Measurements from ENCODE around the gene KIAA1217.

The KIAA1217 gene

DNA sequence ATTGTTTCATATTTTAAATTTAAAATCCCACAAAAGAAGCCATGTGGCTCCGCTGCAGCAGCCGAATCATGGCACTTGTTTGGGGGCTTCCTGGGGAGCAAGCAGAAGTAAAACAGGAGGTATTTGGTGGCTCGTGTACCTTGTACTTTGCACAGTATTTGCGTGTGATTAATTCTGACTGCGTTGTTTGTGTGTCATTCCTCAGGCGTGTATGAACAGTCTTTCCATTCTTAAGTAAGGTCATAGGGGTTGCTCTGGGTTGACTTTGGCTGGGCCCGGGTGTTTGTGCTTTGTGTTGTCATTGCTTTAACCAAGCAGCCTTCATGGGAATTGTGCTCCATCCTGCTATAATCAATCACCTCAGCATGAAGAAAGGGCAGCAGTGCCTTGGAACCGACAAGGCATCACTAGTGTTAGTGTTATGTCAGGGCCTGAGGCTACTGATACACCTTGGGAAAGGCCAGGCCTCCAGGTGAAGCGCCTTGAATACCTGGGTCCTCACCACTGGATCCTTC is 332.4 kb downstream of the KIAA1217 start:
- Histone ChIP-seq H3K23ac (ENCODE audit: low read depth, low read length, poor library complexity) (no peak overlapping the region), H3K14ac (ENCODE audit: low read length) (no peak overlapping the region), H3K27ac (replicated peaks; ENCODE audit: low read length) (no peak overlapping the region), H2AFZ (ENCODE audit: low read length) (no peak overlapping the region), H2BK120ac (ENCODE audit: low read depth, low read length) (no peak overlapping the region), H2AK5ac (ENCODE audit: low read depth, low read length) (no peak overlapping the region), H3K4me3 (ENCODE audit: low read length in 2 of 2) (no peak overlapping the region), H3K4me1 (ENCODE audit: control insufficient read depth in 2 of 2, insufficient read depth in 1 of 2, low read depth in 1 of 2, low read length in 2 of 2) (no peaks in the 10 kb centered on the region), H3K9me3 (replicated peaks in 1 of 2; ENCODE audit: control insufficient read depth in 2 of 2, insufficient read depth in 1 of 2, low read depth in 1 of 2, low read length in 2 of 2) (no peaks in the 10 kb centered on the region), H3K4me2 (ENCODE audit: insufficient read depth, low read length, poor library complexity, severe bottlenecking) (no peak overlapping the region), H4K91ac (ENCODE audit: low read depth, low read length, poor library complexity) (no peak overlapping the region), H3K4ac (ENCODE audit: low read length) (no peak overlapping the region), H3K36me3 (replicated peaks in 1 of 2; ENCODE audit: control insufficient read depth in 2 of 2, insufficient read depth in 2 of 2, low read length in 2 of 2) (no peaks in the 10 kb centered on the region), H2BK12ac (ENCODE audit: low read length) (no peak overlapping the region), H2BK15ac (ENCODE audit: low read length) (no peak overlapping the region), H4K8ac (ENCODE audit: low read depth, low read length) (no peak overlapping the region), H2BK5ac (ENCODE audit: low read length) (no peak overlapping the region), H3K27me3 (ENCODE audit: control insufficient read depth in 3 of 3, insufficient read depth in 3 of 3, low read depth in 1 of 3, low read length in 3 of 3) (no peaks in the 10 kb centered on the region), H3K79me1 (ENCODE audit: low read depth, low read length) (no peaks in the 10 kb centered on the region), H3K9ac (ENCODE audit: low read depth, low read length, poor library complexity) (no peak overlapping the region), H3K18ac (ENCODE audit: low read length) (no peak overlapping the region)
- no peak for DNase-seq (ENCODE audit: low spot score)
- no CpG with 5 or more reads among the region's 9 CpGs for WGBS, 2 donors (ENCODE audit: extremely low coverage in 2 of 2, insufficient read length in 2 of 2, insufficient replicate concordance in 1 of 2)

DNA sequence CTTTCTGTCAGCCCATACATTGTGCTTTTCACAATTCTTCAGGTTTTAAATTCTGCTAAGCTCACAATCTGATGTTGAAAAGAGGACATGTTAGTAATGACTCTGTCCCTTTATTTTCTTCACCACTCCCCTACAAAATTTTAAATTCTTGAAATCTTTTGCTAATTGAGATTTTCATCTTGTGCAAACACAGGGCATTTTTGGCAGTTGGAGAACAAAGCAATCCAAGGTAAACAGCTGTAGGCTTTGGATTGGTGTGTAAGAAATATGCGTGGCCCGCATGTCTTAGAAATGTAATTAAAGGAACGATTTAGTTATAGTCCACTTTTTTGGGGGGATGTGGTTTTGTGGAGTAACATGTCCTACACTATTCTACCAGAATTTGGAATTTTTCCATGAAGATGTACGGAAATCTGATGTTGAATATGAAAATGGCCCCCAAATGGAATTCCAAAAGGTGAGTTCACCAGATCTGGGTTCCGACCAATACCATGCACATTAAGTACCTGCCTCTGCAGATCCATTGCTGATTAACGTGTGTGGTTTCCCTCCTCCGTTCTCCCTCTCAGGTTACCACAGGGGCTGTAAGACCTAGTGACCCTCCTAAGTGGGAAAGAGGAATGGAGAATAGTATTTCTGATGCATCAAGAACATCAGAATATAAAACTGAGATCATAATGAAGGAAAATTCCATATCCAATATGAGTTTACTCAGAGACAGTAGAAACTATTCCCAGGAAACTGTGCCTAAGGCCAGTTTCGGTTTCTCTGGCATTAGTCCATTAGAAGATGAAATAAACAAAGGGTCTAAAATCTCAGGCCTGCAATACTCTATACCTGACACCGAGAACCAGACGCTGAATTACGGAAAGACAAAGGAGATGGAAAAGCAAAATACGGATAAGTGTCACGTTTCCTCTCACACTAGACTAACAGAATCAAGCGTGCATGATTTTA is 333.7 kb downstream of the KIAA1217 start:
- WGBS, 2 donors (ENCODE audit: extremely low coverage in 2 of 2, insufficient read length in 2 of 2, insufficient replicate concordance in 1 of 2): no CpG with 5 or more reads among the region's 14 CpGs

DNA sequence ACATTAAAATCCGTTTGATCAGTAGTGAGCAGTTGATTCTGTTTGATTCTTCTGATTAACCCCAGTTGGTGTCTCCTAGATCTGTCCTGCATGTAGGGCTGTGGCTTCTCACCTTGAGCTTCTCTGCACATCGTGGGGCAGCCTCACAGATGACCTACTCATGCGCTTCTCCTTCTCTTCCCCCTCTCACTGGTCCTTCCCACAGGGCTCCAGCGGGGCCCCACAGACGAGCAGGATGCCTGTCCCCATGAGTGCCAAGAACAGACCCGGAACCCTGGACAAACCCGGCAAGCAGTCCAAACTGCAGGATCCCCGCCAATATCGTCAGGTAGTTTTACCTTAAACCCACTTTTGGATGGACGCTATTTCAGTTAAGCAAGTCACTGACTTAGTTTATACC is 335.8 kb downstream of the KIAA1217 start:
- Histone ChIP-seq H2BK12ac (ENCODE audit: low read length) (no peak overlapping the region), H3K9me3 (replicated peaks in 1 of 2; ENCODE audit: control insufficient read depth in 2 of 2, insufficient read depth in 1 of 2, low read depth in 1 of 2, low read length in 2 of 2) (no peaks in the 10 kb centered on the region), H4K8ac (ENCODE audit: low read depth, low read length) (no peak overlapping the region), H3K23ac (ENCODE audit: low read depth, low read length, poor library complexity) (no peak overlapping the region), H2BK15ac (ENCODE audit: low read length) (no peak overlapping the region), H3K18ac (ENCODE audit: low read length) (no peak overlapping the region), H3K27me3 (ENCODE audit: control insufficient read depth in 3 of 3, insufficient read depth in 3 of 3, low read depth in 1 of 3, low read length in 3 of 3) (no peaks in the 10 kb centered on the region), H4K91ac (ENCODE audit: low read depth, low read length, poor library complexity) (no peak overlapping the region), H3K9ac (ENCODE audit: low read depth, low read length, poor library complexity) (no peak overlapping the region), H3K27ac (replicated peaks; ENCODE audit: low read length) (no peak overlapping the region), H3K14ac (ENCODE audit: low read length) (no peak overlapping the region), H3K4me3 (ENCODE audit: low read length in 2 of 2) (no peak overlapping the region), H2AK5ac (ENCODE audit: low read depth, low read length) (no peak overlapping the region), H3K79me1 (ENCODE audit: low read depth, low read length) (no peaks in the 10 kb centered on the region), H3K4me1 (ENCODE audit: control insufficient read depth in 2 of 2, insufficient read depth in 1 of 2, low read depth in 1 of 2, low read length in 2 of 2) (no peaks in the 10 kb centered on the region), H3K36me3 (replicated peaks in 1 of 2; ENCODE audit: control insufficient read depth in 2 of 2, insufficient read depth in 2 of 2, low read length in 2 of 2) (no peaks in the 10 kb centered on the region), H3K4ac (ENCODE audit: low read length) (no peak overlapping the region), H2BK120ac (ENCODE audit: low read depth, low read length) (no peak overlapping the region), H3K4me2 (ENCODE audit: insufficient read depth, low read length, poor library complexity, severe bottlenecking) (no peak overlapping the region), H2BK5ac (ENCODE audit: low read length) (no peak overlapping the region), H2AFZ (ENCODE audit: low read length) (no peak overlapping the region)
- DNase-seq (ENCODE audit: low spot score): no peak
- no CpG with 5 or more reads among the region's 10 CpGs for WGBS, 2 donors (ENCODE audit: extremely low coverage in 2 of 2, insufficient read length in 2 of 2, insufficient replicate concordance in 1 of 2)

More for the DNA sequence above, 333.7 kb downstream of the KIAA1217 start:
- no peak overlapping the region for H3K23ac ChIP-seq (ENCODE audit: low read depth, low read length, poor library complexity)
- H4K91ac ChIP-seq (ENCODE audit: low read depth, low read length, poor library complexity): no peak overlapping the region
- H2BK12ac ChIP-seq (ENCODE audit: low read length): no peak overlapping the region
- no peak for DNase-seq (ENCODE audit: low spot score)
- no peak overlapping the region for H2AK5ac ChIP-seq (ENCODE audit: low read depth, low read length)
- H2BK5ac ChIP-seq (ENCODE audit: low read length): no peak overlapping the region
- no peaks in the 10 kb centered on the region for H3K79me1 ChIP-seq (ENCODE audit: low read depth, low read length)
- H3K4me2 ChIP-seq (ENCODE audit: insufficient read depth, low read length, poor library complexity, severe bottlenecking): no peak overlapping the region
- no peaks in the 10 kb centered on the region for H3K27me3 ChIP-seq (ENCODE audit: control insufficient read depth in 3 of 3, insufficient read depth in 3 of 3, low read depth in 1 of 3, low read length in 3 of 3)
- H3K36me3 ChIP-seq (replicated peaks in 1 of 2; ENCODE audit: control insufficient read depth in 2 of 2, insufficient read depth in 2 of 2, low read length in 2 of 2): no peaks in the 10 kb centered on the region
- no peak overlapping the region for H3K18ac ChIP-seq (ENCODE audit: low read length)
- no peaks in the 10 kb centered on the region for H3K4me1 ChIP-seq (ENCODE audit: control insufficient read depth in 2 of 2, insufficient read depth in 1 of 2, low read depth in 1 of 2, low read length in 2 of 2)
- no peak overlapping the region for H3K9ac ChIP-seq (ENCODE audit: low read depth, low read length, poor library complexity)
- no peak overlapping the region for H2BK15ac ChIP-seq (ENCODE audit: low read length)
- H3K4me3 ChIP-seq (ENCODE audit: low read length in 2 of 2): no peak overlapping the region
- no peak overlapping the region for H2AFZ ChIP-seq (ENCODE audit: low read length)
- H4K8ac ChIP-seq (ENCODE audit: low read depth, low read length): no peak overlapping the region
- H3K27ac ChIP-seq (replicated peaks; ENCODE audit: low read length): no peak overlapping the region
- H2BK120ac ChIP-seq (ENCODE audit: low read depth, low read length): no peak overlapping the region
- H3K9me3 ChIP-seq (replicated peaks in 1 of 2; ENCODE audit: control insufficient read depth in 2 of 2, insufficient read depth in 1 of 2, low read depth in 1 of 2, low read length in 2 of 2): no peaks in the 10 kb centered on the region
- no peak overlapping the region for H3K4ac ChIP-seq (ENCODE audit: low read length)
- H3K14ac ChIP-seq (ENCODE audit: low read length): no peak overlapping the region

DNA sequence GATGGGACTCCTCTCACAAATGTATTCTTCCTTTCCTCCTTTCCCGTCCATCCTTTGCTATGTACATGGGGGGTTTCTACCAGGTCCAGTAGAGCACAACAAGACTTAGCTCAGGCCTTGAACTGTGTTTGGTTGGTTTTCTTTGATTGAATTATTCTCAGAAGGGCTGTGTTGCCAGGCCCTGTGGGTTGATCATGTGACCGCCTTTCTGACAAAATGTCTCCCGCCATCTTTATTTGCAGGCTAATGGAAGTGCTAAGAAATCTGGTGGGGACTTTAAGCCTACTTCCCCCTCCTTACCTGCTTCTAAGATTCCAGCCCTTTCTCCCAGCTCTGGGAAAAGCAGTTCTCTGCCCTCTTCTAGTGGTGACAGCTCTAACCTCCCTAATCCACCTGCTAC is 336.6 kb downstream of the KIAA1217 start:
- no peak overlapping the region for H3K4me2 ChIP-seq (ENCODE audit: insufficient read depth, low read length, poor library complexity, severe bottlenecking)
- WGBS, 2 donors (ENCODE audit: extremely low coverage in 2 of 2, insufficient read length in 2 of 2, insufficient replicate concordance in 1 of 2): no CpG with 5 or more reads among the region's 3 CpGs
- no peak overlapping the region for H3K27ac ChIP-seq (replicated peaks; ENCODE audit: low read length)
- H4K91ac ChIP-seq (ENCODE audit: low read depth, low read length, poor library complexity): no peak overlapping the region
- no peak overlapping the region for H3K18ac ChIP-seq (ENCODE audit: low read length)
- no peak overlapping the region for H3K23ac ChIP-seq (ENCODE audit: low read depth, low read length, poor library complexity)
- H3K79me1 ChIP-seq (ENCODE audit: low read depth, low read length): no peaks in the 10 kb centered on the region
- H2BK12ac ChIP-seq (ENCODE audit: low read length): no peak overlapping the region
- H3K4me3 ChIP-seq (ENCODE audit: low read length in 2 of 2): no peak overlapping the region
- no peaks in the 10 kb centered on the region for H3K4me1 ChIP-seq (ENCODE audit: control insufficient read depth in 2 of 2, insufficient read depth in 1 of 2, low read depth in 1 of 2, low read length in 2 of 2)
- H3K4ac ChIP-seq (ENCODE audit: low read length): no peak overlapping the region
- no peak overlapping the region for H2BK120ac ChIP-seq (ENCODE audit: low read depth, low read length)
- H3K27me3 ChIP-seq (ENCODE audit: control insufficient read depth in 3 of 3, insufficient read depth in 3 of 3, low read depth in 1 of 3, low read length in 3 of 3): no peaks in the 10 kb centered on the region
- no peak overlapping the region for H2BK15ac ChIP-seq (ENCODE audit: low read length)
- H2BK5ac ChIP-seq (ENCODE audit: low read length): no peak overlapping the region
- H3K36me3 ChIP-seq (replicated peaks in 1 of 2; ENCODE audit: control insufficient read depth in 2 of 2, insufficient read depth in 2 of 2, low read length in 2 of 2): no peaks in the 10 kb centered on the region
- H2AK5ac ChIP-seq (ENCODE audit: low read depth, low read length): no peak overlapping the region
- no peak overlapping the region for H4K8ac ChIP-seq (ENCODE audit: low read depth, low read length)
- H3K9me3 ChIP-seq (replicated peaks in 1 of 2; ENCODE audit: control insufficient read depth in 2 of 2, insufficient read depth in 1 of 2, low read depth in 1 of 2, low read length in 2 of 2): no peaks in the 10 kb centered on the region
- no peak overlapping the region for H3K14ac ChIP-seq (ENCODE audit: low read length)
- no peak for DNase-seq (ENCODE audit: low spot score)
- no peak overlapping the region for H3K9ac ChIP-seq (ENCODE audit: low read depth, low read length, poor library complexity)
- no peak overlapping the region for H2AFZ ChIP-seq (ENCODE audit: low read length)

Data from neuronal stem cell (in vitro differentiated cells).